ENCODE results near the gene P3H1.
"Not testable (repeated sequence)": the region's sequence is repeated elsewhere in the genome, so short reads cannot be mapped to it uniquely, and the experiment has no call there.

The P3H1 gene

DNA sequence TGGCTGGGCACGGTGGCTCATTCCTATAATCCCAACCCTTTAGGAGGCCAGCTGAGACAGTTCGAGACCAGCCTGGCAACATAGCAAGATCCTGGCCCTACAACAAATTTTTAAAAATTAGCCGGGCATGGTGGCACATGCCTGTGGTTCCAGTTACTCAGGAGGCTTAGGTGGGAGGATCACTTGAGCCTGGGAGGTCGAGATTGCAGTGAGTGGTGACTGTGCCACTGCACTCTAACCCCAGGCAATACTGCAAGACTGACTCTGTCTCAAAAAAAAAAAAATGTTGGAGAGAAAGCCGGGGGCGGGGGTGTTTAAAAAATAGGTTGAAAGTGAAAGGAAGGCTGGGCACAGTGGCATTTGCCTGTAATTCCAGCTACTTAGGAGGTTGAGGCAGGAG lies 43.3 kb downstream of the P3H1 start:
- no peak for DNase-seq

GRCh38 chr1:42722403-42722802 lies 44.4 kb downstream of the P3H1 start:
- DNase-seq: not testable (repeated sequence)

GRCh38 chr1:42721926-42722325 lies 44.9 kb downstream of the P3H1 start:
- no peak for DNase-seq

DNA sequence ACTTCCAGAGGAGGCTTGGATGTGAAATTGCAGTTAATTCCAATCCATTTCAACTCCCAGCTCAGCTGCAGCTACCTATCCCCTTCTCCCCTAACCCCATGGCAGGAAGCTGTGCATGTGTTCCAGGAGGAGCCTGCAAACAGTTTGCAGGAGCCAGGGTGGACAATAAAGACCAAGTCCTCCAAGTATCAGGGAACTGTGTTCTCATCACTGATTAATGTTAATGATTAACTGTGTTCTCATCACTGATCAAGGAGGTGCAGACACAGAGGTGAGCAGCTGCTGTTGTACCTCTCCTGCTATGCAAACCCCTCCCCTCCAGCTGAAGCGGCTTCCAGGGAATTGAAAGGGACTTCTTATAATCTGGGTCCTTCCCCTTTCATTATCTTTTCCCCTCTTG lies 46.0 kb downstream of the P3H1 start:
- DNase-seq: no peak

GRCh38 chr1:42714441-42714840 lies 52.4 kb downstream of the P3H1 start:
- DNase-seq: not testable (repeated sequence)

- DNase-seq: no peak
These were observed 53.5 kb downstream of the P3H1 start for GRCh38 chr1:42713293-42713692.

- DNase-seq: not testable (repeated sequence)
These were observed 54.0 kb downstream of the P3H1 start for GRCh38 chr1:42712808-42713207.

DNA sequence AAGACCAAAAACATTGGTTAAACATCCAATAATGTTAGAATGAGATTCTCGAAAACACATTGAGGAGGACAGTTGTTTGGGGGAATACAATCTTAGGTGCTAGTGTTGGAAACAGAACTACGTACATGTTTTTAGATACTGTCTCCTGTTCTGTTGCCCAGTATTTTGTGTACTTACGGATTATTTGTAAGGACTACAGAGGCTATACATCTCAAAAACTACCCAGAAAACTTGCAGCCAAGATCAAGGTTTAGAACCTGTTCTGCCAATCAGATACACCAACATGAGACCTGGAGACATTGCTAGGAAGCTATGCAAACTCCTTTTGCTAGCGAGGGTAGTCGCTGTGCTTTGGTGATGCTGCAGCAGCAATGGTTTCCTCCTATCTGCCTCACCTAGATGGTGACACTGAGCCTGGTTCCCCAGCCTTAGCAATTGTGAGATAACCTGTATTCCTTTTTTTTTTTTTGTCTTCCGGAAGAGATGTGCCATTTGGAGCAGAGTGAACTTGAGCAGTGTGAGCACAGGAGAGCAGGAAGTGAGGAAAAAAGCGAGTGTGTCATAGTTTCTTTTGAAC lies 62.9 kb downstream of the P3H1 start:
- DNase-seq: no peak

GRCh38 chr1:42700006-42700405 lies 66.8 kb downstream of the P3H1 start:
- no peak for DNase-seq

GRCh38 chr1:42698081-42698813 lies 68.6 kb downstream of the P3H1 start:
- no peak for DNase-seq
